ENCODE results near the gene KIRREL3.

KIRREL3 gene

DNA sequence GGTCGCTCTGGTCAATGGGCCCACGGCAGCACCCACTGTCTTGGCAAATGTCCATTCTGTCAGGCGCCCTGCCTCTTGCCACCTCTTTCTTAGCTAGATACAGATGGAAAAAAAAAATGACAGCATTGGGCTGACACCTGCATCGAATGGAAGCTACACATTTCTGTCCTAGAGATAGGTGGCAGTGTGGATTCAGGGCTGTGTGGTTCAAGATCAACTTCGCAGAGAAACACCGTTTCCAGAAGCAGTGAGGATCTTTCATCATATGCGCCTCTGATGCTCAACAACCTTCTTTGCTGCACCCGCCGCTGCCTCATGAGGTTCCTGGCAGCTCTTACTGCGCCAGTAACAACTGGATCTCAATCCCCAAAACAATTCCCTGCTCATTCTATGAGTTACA is 236.3 kb downstream of the KIRREL3 start:
- no peaks in the 10 kb centered on the region for H3K9me3 Mint-ChIP-seq
- ATAC-seq = no peak
- H3K36me3 Mint-ChIP-seq = no peaks in the 10 kb centered on the region
- H3K4me1 Mint-ChIP-seq = no peaks in the 10 kb centered on the region
- no peak overlapping the region for H3K4me3 Mint-ChIP-seq
- H3K27ac Mint-ChIP-seq = no peak overlapping the region
- no peak for DNase-seq (ENCODE audit: low spot score in 2 of 2)

DNA sequence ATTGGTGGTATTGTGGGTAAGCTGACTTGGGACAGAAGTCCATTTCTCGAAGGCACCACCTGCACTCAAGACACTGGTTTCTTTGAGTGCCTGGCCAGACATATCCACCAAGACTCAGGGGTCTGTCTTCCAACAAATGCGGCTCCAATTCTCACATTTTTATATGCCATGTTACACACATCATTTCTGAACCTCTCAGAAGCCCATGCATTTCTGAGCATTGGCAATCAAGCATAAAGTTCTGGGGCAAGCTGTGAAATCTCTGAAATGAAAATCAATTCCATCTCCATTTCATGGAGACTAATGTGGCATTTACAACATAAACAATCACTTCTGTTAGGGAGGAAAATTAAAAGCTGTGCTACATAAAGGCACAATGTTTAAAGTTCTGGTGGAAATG is 243.7 kb downstream of the KIRREL3 start:
- H3K36me3 Mint-ChIP-seq = no peaks in the 10 kb centered on the region

DNA sequence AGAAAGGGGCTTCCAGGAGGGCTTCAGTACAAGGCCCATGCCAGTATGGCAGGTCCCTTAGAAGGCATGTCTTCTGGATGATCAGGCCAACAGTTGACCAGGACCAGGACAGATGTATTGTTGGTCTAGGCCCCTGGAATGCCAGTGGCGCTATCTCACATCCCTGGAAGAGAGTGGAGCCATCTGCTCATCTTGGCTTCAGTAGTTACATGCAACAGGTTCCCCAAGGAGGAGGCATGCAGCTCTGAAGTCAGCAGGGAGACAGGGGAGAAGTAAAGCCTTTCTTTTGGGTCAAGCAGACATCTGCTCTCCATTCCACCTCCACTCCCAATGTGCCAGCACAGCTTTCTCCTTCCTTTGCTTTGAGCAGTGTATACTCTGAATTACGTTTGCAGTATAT is 244.1 kb downstream of the KIRREL3 start:
- Mint-ChIP-seq H3K36me3 (no peaks in the 10 kb centered on the region), H3K4me3 (no peak overlapping the region)
- no peak for ATAC-seq

More for the DNA sequence above, 243.7 kb downstream of the KIRREL3 start:
- H3K9me3 Mint-ChIP-seq = no peaks in the 10 kb centered on the region
- no peak for DNase-seq (ENCODE audit: low spot score in 2 of 2)
- H3K4me3 Mint-ChIP-seq = no peak overlapping the region
- ATAC-seq = no peak
- H3K27ac Mint-ChIP-seq = no peak overlapping the region
- no peaks in the 10 kb centered on the region for H3K4me1 Mint-ChIP-seq

DNA sequence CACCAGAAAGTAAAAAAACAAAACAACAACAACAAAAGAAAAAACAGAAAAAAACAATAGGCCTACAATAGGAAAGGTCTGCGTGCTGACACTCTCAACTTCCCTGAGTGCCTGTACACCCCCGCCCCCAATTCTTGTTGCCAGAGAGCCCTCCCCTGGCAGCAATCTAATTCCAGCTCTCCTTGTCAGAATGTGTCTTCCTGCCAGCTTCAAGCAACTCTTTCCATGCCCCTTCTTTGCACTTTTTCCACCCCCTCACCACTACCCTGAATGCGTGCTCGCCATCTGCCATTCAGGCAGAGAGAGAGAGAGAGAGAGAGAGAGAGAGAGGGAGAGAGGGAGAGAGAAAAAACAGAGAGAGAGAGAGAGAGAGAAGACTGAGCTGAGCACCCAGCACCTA is 245.0 kb downstream of the KIRREL3 start:
- Mint-ChIP-seq H3K4me3 (no peak overlapping the region), H3K36me3 (no peaks in the 10 kb centered on the region)
- ATAC-seq = no peak

More for the DNA sequence above, 244.1 kb downstream of the KIRREL3 start:
- no peak for DNase-seq (ENCODE audit: low spot score in 2 of 2)
- Mint-ChIP-seq H3K4me1 (no peaks in the 10 kb centered on the region), H3K27ac (no peak overlapping the region), H3K9me3 (no peaks in the 10 kb centered on the region)

DNA sequence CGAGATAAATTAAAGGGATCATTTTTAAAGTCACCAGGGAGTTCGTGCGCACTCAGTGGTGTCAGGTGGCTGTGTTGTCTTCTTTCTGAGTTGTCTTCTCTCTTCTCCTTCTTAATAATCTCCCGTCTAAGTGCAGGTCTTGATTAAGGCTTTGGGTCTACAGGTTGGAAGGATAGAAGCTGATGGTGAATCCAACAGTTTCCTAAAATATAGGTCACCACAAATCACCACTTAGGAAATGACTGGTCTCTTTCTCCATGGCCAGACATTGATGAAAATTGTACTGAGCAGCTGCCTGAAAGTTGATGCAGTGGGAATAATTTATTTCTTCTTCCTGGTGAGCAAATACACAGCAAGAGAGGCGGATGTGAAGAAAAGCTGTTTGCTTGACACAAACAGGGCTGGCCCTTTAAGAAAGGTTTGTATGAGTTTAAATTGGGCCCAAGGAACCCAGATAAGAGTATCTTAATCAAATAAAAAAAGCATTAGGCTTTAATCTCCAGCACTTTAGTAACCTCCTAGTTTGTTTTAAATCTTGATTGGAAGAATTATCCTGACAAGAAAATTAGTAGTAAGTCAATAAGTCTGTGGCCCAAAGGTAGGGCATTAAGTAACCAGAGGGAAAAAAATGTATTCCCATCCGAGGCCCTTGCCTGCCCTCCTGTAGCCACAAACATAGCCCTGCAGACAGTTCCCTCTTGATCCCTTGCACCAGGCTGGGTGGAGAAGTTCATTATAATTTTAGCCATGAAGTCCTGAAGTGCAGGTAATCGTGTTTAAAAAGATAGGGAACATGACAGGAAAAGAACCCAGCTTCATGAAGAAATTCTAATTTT is 245.8 kb downstream of the KIRREL3 start:
- Mint-ChIP-seq H3K36me3 (no peaks in the 10 kb centered on the region), H3K4me1 (peaks cover 1% of the 10 kb centered on the region), H3K9me3 (no peaks in the 10 kb centered on the region), H3K4me3 (no peak overlapping the region), H3K27ac (no peak overlapping the region)
- ATAC-seq = no peak
- DNase-seq (ENCODE audit: low spot score in 2 of 2) = no peak

More for the DNA sequence above, 245.0 kb downstream of the KIRREL3 start:
- no peak overlapping the region for H3K27ac Mint-ChIP-seq
- H3K9me3 Mint-ChIP-seq = no peaks in the 10 kb centered on the region
- no peak for DNase-seq (ENCODE audit: low spot score in 2 of 2)
- no peaks in the 10 kb centered on the region for H3K4me1 Mint-ChIP-seq

DNA sequence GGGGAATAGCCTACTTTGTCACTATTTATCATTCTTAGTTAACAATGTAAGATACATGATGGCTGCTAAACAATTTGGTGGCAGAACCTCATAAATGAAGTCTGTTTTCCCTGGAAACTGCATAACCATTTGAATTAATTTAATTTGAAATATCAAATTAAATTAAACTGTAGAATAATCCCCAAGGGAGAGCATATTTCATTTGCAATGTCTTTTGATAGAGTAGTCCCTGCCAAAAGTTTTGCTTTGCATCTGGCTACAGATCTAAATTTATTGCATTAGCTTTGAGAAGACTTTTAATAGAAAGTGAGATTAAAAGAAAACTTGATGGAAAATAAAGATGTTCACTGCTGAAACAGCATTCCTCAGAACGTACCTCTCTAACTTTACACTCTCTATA is 246.6 kb downstream of the KIRREL3 start:
- Mint-ChIP-seq H3K4me1 (peaks cover 9% of the 10 kb centered on the region), H3K36me3 (no peaks in the 10 kb centered on the region), H3K4me3 (no peak overlapping the region), H3K27ac (no peak overlapping the region), H3K9me3 (peaks cover 3% of the 10 kb centered on the region)
- ATAC-seq (no peak), DNase-seq (ENCODE audit: low spot score in 2 of 2) (no peak)

DNA sequence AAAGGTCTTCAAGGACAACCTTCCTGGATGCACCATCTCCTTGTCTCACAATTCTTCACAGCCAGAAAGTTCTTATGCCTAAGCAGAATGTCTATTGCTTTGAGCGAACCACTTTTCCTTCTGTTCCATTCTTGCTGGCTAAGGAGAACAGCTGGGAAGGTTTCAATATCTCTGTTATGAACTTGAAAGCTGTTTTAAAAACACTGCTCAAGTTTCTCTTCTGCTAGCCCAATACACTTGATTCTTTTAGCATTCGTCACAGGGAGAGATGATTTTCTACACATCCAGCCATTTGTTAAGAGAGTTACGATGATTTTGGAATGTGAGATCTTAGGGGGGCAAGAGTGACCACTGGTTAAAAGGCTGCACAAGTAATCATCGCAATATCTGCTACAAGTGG is 249.3 kb downstream of the KIRREL3 start:
- DNase-seq (ENCODE audit: low spot score in 2 of 2) (no peak), ATAC-seq (no peak)
- H3K9me3 Mint-ChIP-seq = peaks cover 3% of the 10 kb centered on the region
- no peaks in the 10 kb centered on the region for H3K36me3 Mint-ChIP-seq
- peaks cover 32% of the 10 kb centered on the region for H3K4me1 Mint-ChIP-seq
- no peak overlapping the region for H3K4me3 Mint-ChIP-seq
- no peak overlapping the region for H3K27ac Mint-ChIP-seq

DNA sequence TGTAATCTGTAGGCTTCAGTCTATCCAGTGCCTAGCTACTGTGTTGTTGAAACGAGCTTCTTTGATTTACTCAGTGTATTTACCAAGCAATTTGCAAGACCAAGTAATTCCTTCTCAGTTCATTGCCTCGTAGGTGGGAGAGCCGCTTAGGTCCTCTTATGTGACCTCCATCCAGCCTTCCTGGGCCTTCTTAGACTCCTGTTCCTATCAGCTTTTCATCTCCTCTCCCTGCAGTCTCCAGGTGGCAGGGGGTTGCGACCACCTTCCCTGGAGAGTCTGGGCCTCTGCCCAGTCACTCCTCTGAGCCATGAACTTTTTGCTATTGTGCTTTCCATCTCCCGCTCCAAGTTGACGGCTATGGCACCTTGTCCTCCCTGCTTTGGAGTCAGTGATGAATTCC is 251.8 kb downstream of the KIRREL3 start:
- H3K4me1 Mint-ChIP-seq = peaks cover 39% of the 10 kb centered on the region
- no peaks in the 10 kb centered on the region for H3K36me3 Mint-ChIP-seq
- H3K27ac Mint-ChIP-seq = peak overlapping the region; percentile 78
- DNase-seq (ENCODE audit: low spot score in 2 of 2) = no peak
- no peak for ATAC-seq
- peaks cover 3% of the 10 kb centered on the region for H3K9me3 Mint-ChIP-seq
- H3K4me3 Mint-ChIP-seq = peak overlapping the region; percentile 25

DNA sequence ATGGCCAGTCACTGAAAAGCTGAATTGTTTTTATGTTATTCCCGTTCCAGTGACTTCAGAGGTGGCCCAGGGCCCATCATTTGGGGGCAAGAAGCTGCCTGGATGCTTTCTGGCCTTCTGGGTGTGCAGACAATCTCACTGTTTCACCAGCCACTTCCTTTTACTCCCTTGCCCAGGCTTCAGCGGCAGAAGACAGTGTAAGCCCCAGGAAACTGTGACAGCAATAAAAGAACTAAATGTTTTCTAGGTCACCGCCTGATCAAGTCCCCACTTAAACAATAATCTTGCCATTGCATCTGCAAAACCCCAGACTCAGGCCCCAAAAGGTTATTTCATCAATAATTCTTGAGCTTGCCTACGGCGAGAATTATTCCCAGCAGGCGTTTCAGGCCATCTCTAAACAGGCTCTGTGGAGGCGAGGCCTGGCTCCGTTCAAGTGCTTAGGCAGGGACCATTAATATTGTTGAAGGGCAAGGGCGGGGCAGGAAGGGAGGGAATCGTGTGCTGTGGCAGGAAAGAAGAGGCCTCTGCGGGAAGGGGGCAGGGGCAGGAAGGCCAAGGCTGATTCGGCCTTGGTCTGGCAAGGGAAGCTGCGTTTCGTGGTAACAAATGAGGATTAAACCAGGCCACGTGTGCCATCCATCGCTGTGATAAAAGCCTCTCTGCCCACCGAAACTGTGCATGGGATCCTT is 252.3 kb downstream of the KIRREL3 start:
- DNase-seq (ENCODE audit: low spot score in 2 of 2) (no peak), ATAC-seq (no peak)
- Mint-ChIP-seq H3K9me3 (peaks cover 3% of the 10 kb centered on the region), H3K4me3 (no peak overlapping the region), H3K36me3 (no peaks in the 10 kb centered on the region), H3K4me1 (peaks cover 40% of the 10 kb centered on the region), H3K27ac (peak overlapping the region; percentile 78)

DNA sequence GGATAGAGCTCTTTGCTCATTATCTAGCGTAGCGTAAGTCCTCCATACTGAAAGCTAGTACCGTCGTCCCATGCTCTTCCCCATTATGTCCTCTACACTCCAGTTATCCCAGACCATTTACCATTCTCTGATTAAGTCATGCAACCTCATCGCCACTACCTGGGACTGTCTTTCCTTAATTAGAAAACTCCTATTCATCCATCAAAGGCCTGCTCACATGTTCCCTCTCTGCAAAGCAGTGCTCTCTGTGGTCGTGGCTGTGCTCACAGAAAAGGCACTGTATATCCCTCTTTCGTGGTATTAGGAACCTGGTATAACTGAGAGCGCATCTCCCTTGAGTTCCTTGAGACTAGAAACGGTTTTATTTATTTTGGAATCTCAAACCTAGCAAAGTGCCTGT is 253.3 kb downstream of the KIRREL3 start:
- Mint-ChIP-seq H3K36me3 (no peaks in the 10 kb centered on the region), H3K9me3 (peaks cover 3% of the 10 kb centered on the region), H3K4me1 (peaks cover 40% of the 10 kb centered on the region), H3K4me3 (no peak overlapping the region), H3K27ac (no peak overlapping the region)
- ATAC-seq (no peak), DNase-seq (ENCODE audit: low spot score in 2 of 2) (no peak)

DNA sequence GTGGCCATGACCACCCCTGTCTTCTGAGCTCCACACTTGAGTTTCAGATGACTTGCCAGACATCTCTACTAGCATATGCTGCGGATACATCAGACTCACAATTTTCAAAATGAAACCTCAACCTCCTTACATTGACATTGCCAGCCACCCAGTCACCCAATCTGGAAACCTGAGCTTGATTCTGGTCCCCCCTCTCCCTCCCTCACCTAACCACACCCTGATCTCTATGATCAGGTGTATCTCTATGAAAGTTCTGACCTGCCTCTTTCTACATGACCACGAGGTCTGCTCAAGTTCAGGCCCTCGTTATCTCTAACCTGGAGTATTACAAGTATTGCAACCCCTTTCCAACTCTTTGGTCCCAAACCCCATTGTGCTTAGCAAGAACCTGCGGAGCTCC is 254.1 kb downstream of the KIRREL3 start:
- DNase-seq (ENCODE audit: low spot score in 2 of 2) (no peak), ATAC-seq (no peak)
- Mint-ChIP-seq H3K36me3 (no peaks in the 10 kb centered on the region), H3K9me3 (peaks cover 3% of the 10 kb centered on the region), H3K4me3 (no peak overlapping the region), H3K27ac (no peak overlapping the region), H3K4me1 (peaks cover 40% of the 10 kb centered on the region)

DNA sequence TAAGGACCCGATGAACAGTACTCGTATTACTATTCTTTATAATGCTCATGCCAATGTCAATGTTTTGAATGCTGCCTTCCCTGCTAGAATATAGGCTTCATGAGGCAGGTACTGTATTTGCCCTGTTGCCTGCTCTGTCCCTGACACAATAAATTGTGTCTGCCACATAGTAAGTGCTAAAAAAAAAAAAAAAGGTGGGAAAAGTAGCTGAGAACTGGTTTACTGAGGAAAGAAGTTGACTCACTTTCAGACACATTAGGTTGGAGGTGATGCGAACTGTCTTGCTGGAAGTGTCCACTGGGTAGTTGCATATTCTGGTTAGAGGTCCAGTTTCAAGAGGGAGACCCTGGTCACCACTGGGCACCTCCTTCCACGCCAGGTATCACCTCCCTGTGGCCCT is 255.9 kb downstream of the KIRREL3 start:
- no peak overlapping the region for H3K4me3 Mint-ChIP-seq
- H3K36me3 Mint-ChIP-seq = no peaks in the 10 kb centered on the region
- H3K4me1 Mint-ChIP-seq = peaks cover 38% of the 10 kb centered on the region
- ATAC-seq = no peak
- no peak for DNase-seq (ENCODE audit: low spot score in 2 of 2)
- peaks cover 3% of the 10 kb centered on the region for H3K9me3 Mint-ChIP-seq
- no peak overlapping the region for H3K27ac Mint-ChIP-seq

DNA sequence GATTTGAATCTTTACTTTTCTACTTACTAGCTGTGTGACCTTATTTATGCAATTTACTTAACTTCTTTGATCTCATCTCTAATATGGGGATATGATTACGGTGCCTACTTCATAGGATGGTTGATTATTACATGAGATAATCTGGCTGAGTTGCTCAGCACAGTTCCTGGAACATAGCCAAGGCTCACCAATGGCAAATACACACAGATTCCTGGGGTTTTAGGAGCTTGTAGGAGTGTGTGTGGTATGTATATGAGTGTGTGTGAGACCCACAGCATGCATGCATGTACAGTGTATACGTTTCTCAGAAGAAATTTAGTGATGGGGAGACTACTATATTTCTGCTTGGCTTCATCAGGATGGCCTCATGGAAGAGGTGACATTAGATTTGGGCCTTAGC is 256.9 kb downstream of the KIRREL3 start:
- DNase-seq (ENCODE audit: low spot score in 2 of 2) = no peak

DNA sequence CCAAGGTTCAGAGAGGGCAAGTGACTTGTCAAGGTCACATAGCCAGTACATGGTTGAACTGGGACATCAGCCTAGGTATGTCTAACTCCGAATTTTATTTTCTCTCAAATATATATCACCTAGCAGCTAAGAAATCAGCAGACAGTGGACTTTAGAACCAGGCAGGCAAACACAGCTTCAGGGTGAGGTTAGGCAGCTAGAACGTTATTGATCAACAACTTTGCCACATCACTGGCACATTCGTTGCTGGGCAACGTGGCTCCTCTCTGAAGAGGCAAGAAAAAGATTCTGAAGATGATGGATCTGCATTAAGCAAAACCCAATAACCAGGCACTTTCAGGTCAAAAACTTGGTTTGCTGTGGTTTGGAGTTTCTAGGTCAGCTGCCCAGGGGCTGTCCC is 258.0 kb downstream of the KIRREL3 start:
- Mint-ChIP-seq H3K9me3 (no peaks in the 10 kb centered on the region), H3K27ac (no peak overlapping the region), H3K4me1 (peaks cover 26% of the 10 kb centered on the region), H3K36me3 (no peaks in the 10 kb centered on the region), H3K4me3 (no peak overlapping the region)
- no peak for DNase-seq (ENCODE audit: low spot score in 2 of 2)
- peak; percentile 39 for ATAC-seq

More for the DNA sequence above, 256.9 kb downstream of the KIRREL3 start:
- Mint-ChIP-seq H3K27ac (no peak overlapping the region), H3K4me1 (peaks cover 34% of the 10 kb centered on the region), H3K36me3 (no peaks in the 10 kb centered on the region), H3K4me3 (no peak overlapping the region), H3K9me3 (no peaks in the 10 kb centered on the region)
- no peak for ATAC-seq

DNA sequence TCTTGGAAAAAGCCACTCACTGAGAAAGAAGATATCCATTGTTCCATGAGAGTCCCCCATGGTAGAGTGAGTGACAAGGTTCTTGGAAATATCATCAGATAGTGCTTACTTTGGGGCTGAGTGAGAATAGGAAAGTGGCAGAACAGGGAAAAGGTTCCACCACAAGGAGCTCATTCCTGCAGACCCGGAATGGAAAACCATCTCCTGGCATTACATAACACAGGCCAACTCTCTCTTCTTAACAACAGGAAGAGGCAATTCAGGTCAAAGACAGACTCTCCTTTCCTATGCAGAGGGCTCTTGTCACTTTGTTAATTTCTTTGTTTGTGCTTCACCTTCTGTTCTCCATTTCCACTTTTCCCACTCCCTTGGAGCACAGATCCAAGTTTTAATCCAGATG is 259.7 kb downstream of the KIRREL3 start:
- no peaks in the 10 kb centered on the region for H3K9me3 Mint-ChIP-seq
- H3K27ac Mint-ChIP-seq = no peak overlapping the region
- no peaks in the 10 kb centered on the region for H3K36me3 Mint-ChIP-seq
- ATAC-seq (no peak), DNase-seq (ENCODE audit: low spot score in 2 of 2) (no peak)
- H3K4me1 Mint-ChIP-seq = peaks cover 15% of the 10 kb centered on the region
- H3K4me3 Mint-ChIP-seq = no peak overlapping the region

Measured in stimulated activated effector memory CD8-positive, alpha-beta T cell treated with anti-CD3 and anti-CD28 coated beads, Interleukin-12 subunit alpha, Interleukin-12 subunit beta, amount 100 ng/mL, for 72 hours (primary cell).